IMR-90 (cell line): ENCODE measurements around the gene VPS35L. TPM values are rescaled to one million over a fixed set of nuclear protein-coding genes. Genes with fewer than 3 reads are reported as not detected.

Source experiments
- ATAC-seq: fragments of 200-7000 bp; cut with Tn5 transposase; 2 replicates; pipeline ENCODE4 v1.9.1; 2020; ENCODE audit warnings: low read depth, mild to moderate bottlenecking, moderate library complexity
- BruUV-seq: library from RNA; stranded (reverse); fragments of 400-500 nt; replicated peaks from 2 replicates; lab custom pipeline; 2021; lab: Mats Ljungman, UMichigan
- CTCF ChIA-PET: fragments of 300-600 bp; formaldehyde crosslinking; extraction: SDS; loops from one replicate; lab custom pipeline; 2021; ENCODE audit warnings: antibody characterized with exemption; lab: Yijun Ruan, JAX
- POLR2A ChIA-PET: fragments of 300-600 bp; sonication (Branson Sonifier 250); formaldehyde crosslinking; loops from one replicate; lab custom pipeline; 2022; ENCODE audit warnings: antibody characterized with exemption; ENCODE audit not compliant: unreplicated experiment; lab: Charles Lee
- DNase-seq: peaks from one replicate; pipeline ENCODE4 v3.0.0; 2013
- H2AFZ ChIP-seq: replicated peaks from 2 replicates; pipeline ENCODE3; 2013; ENCODE audit warnings: low read length, mild to moderate bottlenecking; ENCODE audit not compliant: poor library complexity
- H2AK5ac ChIP-seq: 2 replicates; pipeline ENCODE4 v1.6.1; 2013; ENCODE audit warnings: low read depth, low read length, inconsistent platforms
- H2AK9ac ChIP-seq: replicated peaks from 2 replicates; pipeline ENCODE3; 2013; ENCODE audit warnings: mild to moderate bottlenecking, low read depth, low read length, moderate library complexity; ENCODE audit not compliant: poor library complexity
- H2BK120ac ChIP-seq: 2 replicates; pipeline ENCODE4 v1.6.1; 2013; ENCODE audit warnings: low read depth, low read length, inconsistent platforms
- H2BK15ac ChIP-seq: 3 replicates; pipeline ENCODE4 v1.6.1; 2013; ENCODE audit warnings: low read depth, low read length, inconsistent platforms
- H2BK20ac ChIP-seq: 2 replicates; pipeline ENCODE4 v1.6.1; 2013; ENCODE audit warnings: low read depth, mild to moderate bottlenecking, inconsistent platforms, low read length, moderate library complexity
- H2BK5ac ChIP-seq: 2 replicates; pipeline ENCODE4 v1.6.1; 2013; ENCODE audit warnings: mild to moderate bottlenecking, low read depth, low read length, inconsistent platforms; ENCODE audit not compliant: poor library complexity, severe bottlenecking
- H3K14ac ChIP-seq: replicated peaks from 2 replicates; pipeline ENCODE4 v1.6.1; 2013; ENCODE audit warnings: low read depth, low read length, inconsistent platforms
- H3K18ac ChIP-seq: 2 replicates; pipeline ENCODE4 v1.6.1; 2013; ENCODE audit warnings: low read depth, low read length, control low read depth
- H3K23ac ChIP-seq: 2 replicates; pipeline ENCODE4 v1.6.1; 2013; ENCODE audit warnings: low read depth, low read length, inconsistent platforms
- H3K27ac ChIP-seq: 2 replicates; pipeline ENCODE4 v1.5.1; 2013; ENCODE audit warnings: mild to moderate bottlenecking, control low read depth, low read length; ENCODE audit not compliant: insufficient read depth
- H3K27me3 ChIP-seq: 2 replicates; pipeline ENCODE4 v1.6.1; 2013; ENCODE audit warnings: low read length; ENCODE audit not compliant: control insufficient read depth, insufficient read depth
- H3K36me3 ChIP-seq: 2 replicates; pipeline ENCODE4 v1.6.1; 2013; ENCODE audit warnings: low read length, mixed read lengths; ENCODE audit not compliant: control insufficient read depth, insufficient read depth
- H3K4ac ChIP-seq: 2 replicates; pipeline ENCODE4 v1.6.1; 2013; ENCODE audit warnings: low read depth, low read length, inconsistent platforms
- H3K4me1 ChIP-seq: 2 replicates; pipeline ENCODE4 v1.6.1; 2013; ENCODE audit warnings: low read length, mixed read lengths; ENCODE audit not compliant: control insufficient read depth, insufficient read depth
- H3K4me2 ChIP-seq: 2 replicates; pipeline ENCODE4 v1.6.1; 2013; ENCODE audit warnings: low read depth, mild to moderate bottlenecking, control low read depth, low read length, moderate library complexity
- H3K4me3 ChIP-seq: 2 replicates; pipeline ENCODE4 v1.5.1; 2013; ENCODE audit warnings: low read depth, mild to moderate bottlenecking, control low read depth, low read length, moderate library complexity; ENCODE audit not compliant: insufficient read depth
- H3K56ac ChIP-seq: 2 replicates; pipeline ENCODE4 v1.6.1; 2013; ENCODE audit warnings: low read length, inconsistent platforms; ENCODE audit not compliant: insufficient read depth; ENCODE audit errors: extremely low read depth
- H3K79me1 ChIP-seq, 2 experiments: 2 replicates each; pipeline ENCODE4 v1.6.1; 2013; ENCODE audit warnings: low read length in 2 of 2, inconsistent platforms in 1 of 2, low read depth in 1 of 2
- H3K9ac ChIP-seq: 2 replicates; pipeline ENCODE4 v1.6.1; 2013; ENCODE audit warnings: low read depth, low read length, control low read depth
- H3K9me1 ChIP-seq: 2 replicates; pipeline ENCODE4 v1.6.1; 2013; ENCODE audit warnings: low read length, inconsistent platforms; ENCODE audit not compliant: insufficient read depth
- H3K9me3 ChIP-seq: 2 replicates; pipeline ENCODE4 v1.6.1; 2013; ENCODE audit warnings: low read length; ENCODE audit not compliant: control insufficient read depth, insufficient read depth
- H4K20me1 ChIP-seq: 2 replicates; pipeline ENCODE4 v1.6.1; 2013; ENCODE audit warnings: low read length, inconsistent platforms; ENCODE audit not compliant: insufficient read depth
- H4K5ac ChIP-seq: 2 replicates; pipeline ENCODE4 v1.6.1; 2013; ENCODE audit warnings: mild to moderate bottlenecking, low read depth, low read length, control low read depth
- H4K8ac ChIP-seq, 2 experiments: 2 replicates each; pipeline ENCODE4 v1.6.1; 2013; ENCODE audit warnings: low read depth in 2 of 2, low read length in 2 of 2, control low read depth in 1 of 2, inconsistent platforms in 1 of 2
- H4K91ac ChIP-seq: 2 replicates; pipeline ENCODE4 v1.6.1; 2013; ENCODE audit warnings: low read depth, low read length, inconsistent platforms; ENCODE audit not compliant: insufficient read depth
- BHLHE40 ChIP-seq: fragments of 150-350 bp; IDR thresholded peaks from 2 replicates; pipeline ENCODE4 v1.6.1; 2016; ENCODE audit warnings: mild to moderate bottlenecking, low read depth, low read length
- MAFK ChIP-seq: IDR thresholded peaks from 2 replicates; pipeline ENCODE4 v1.6.1; 2012; ENCODE audit warnings: low read depth, low read length, improper control_type of control experiment
- NFE2L2 ChIP-seq: fragments of 150-350 bp; IDR thresholded peaks from 2 replicates; pipeline ENCODE4 v1.6.1; 2016; ENCODE audit warnings: low read depth, mild to moderate bottlenecking, low read length
- RCOR1 ChIP-seq: IDR thresholded peaks from 2 replicates; pipeline ENCODE4 v1.6.1; 2012; ENCODE audit warnings: mild to moderate bottlenecking, low read length, improper control_type of control experiment; ENCODE audit not compliant: insufficient replicate concordance
- WGBS, 2 experiments: methylation state at CpG; one replicate each; pipeline versions ENCODE4 v1.1.5 to v1.1.7; 2013; ENCODE audit warnings: missing lambda C conversion rate in 2 of 2; ENCODE audit not compliant: insufficient read length in 1 of 2; ENCODE audit errors: extremely low coverage in 2 of 2; 5-methylcytosine and 5-hydroxymethylcytosine counted together
- dilution Hi-C: fragments of 300-500 bp; cut with HindIII; formaldehyde crosslinking; loops from one replicate; pipeline ENCODE4 v1.14.3; 2018; ENCODE audit warnings: low sequenced_read_pairs; ENCODE audit not compliant: unreplicated experiment
- in situ Hi-C: fragments of 300-500 bp; cut with MboI; formaldehyde crosslinking; loops from 3 replicates; pipeline ENCODE4 v1.14.3; 2019; ENCODE audit warnings: low sequenced_read_pairs, inconsistent platforms, mixed read lengths
- intact Hi-C: fragments of 100-400 bp; cut with micrococcal nuclease; formaldehyde crosslinking; loops from 2 replicates; pipeline ENCODE4 v1.10.0; 2022
- polyA plus RNA-seq, 3 experiments: library from polyadenylated mRNA; depleted of rRNA; stranded (reverse); fragments of >200 nt; gene quantifications; 2 replicates each; pipeline ENCODE4 v1.2.3, GENCODE V29; 2012; ENCODE audit warnings: low replicate concordance in 1 of 3
- total RNA-seq: library from RNA; depleted of rRNA; stranded (reverse); fragments of >200 nt; gene quantifications from 2 replicates; pipeline ENCODE4 v1.2.3, GENCODE V29; 2012

The VPS35L gene
- total and polyA plus RNA-seq, 2 of the 4 experiments (the other 2 are of a cell fraction): 28.0 to 40.1 TPM

GRCh38 chr16:19687279-19687678 is 131.8 kb downstream of the VPS35L start:
- no peak for ATAC-seq
- no TSS peak for BruUV-seq

More at GRCh38 chr16:19687279-19687678, 131.8 kb downstream of the VPS35L start:
- CTCF ChIA-PET: no interaction called here
- Histone ChIP-seq H3K9me3 (peaks cover 2% of the 10 kb centered on the region), H3K4ac (no peak overlapping the region), H3K79me1 (peaks cover 3 to 11% of the 10 kb centered on the region in 2 experiments; a peak in 2 of 4 replicates), H3K9ac (no peak overlapping the region), H3K14ac (no peak overlapping the region), H3K27me3 (no peaks in the 10 kb centered on the region), H3K56ac (no peak overlapping the region), H2AK5ac (no peak overlapping the region), H4K20me1 (no peaks in the 10 kb centered on the region), H3K36me3 (peaks cover 51% of the 10 kb centered on the region), H3K18ac (no peak overlapping the region), H2BK20ac (no peak overlapping the region), H4K91ac (no peak overlapping the region), H2AK9ac (no peak overlapping the region), H2BK15ac (no peak overlapping the region), H3K27ac (no peak overlapping the region), H4K8ac (no peak overlapping the region), H2BK5ac (no peak overlapping the region), H3K9me1 (peaks cover 10% of the 10 kb centered on the region; the same call in 1 of the 2 replicates), H3K4me1 (no peaks in the 10 kb centered on the region), H4K5ac (no peak overlapping the region), H2BK120ac (no peak overlapping the region), H2AFZ (no peak overlapping the region), H3K4me3 (no peak overlapping the region), H3K23ac (no peak overlapping the region), H3K4me2 (no peak overlapping the region)
- no peak for TF ChIP-seq NFE2L2
- no peak for TF ChIP-seq BHLHE40
- TF ChIP-seq MAFK: no peak
- no peak for TF ChIP-seq RCOR1
- POLR2A ChIA-PET: no interaction called here
- in situ Hi-C loops (no loop called here), intact Hi-C loops (no loop called here), dilution Hi-C loops (no loop called here)
- WGBS, 2 experiments: no CpG with 5 or more reads among the region's 7 CpGs
- no peak for DNase-seq
